HL-60 (cell line): ENCODE measurements around the gene STRA6.
"Not testable (repeated sequence)": the region's sequence is repeated elsewhere in the genome, so short reads cannot be mapped to it uniquely, and the experiment has no call there.

Experiments used
- DNase-seq, 2 experiments: peaks; one replicate each; pipeline ENCODE4 v3.0.0-alpha.2; 2010 to 2020; ENCODE audit warnings: low read depth in 1 of 2, low spot score in 1 of 2
- H3K27ac ChIP-seq: fragments of 250-450 bp; sonication (Bioruptor Pico); replicated peaks from 2 replicates; pipeline ENCODE4 v1.5.1; 2020; ENCODE audit warnings: mild to moderate bottlenecking, moderate library complexity
- H3K27me3 ChIP-seq: fragments of 250-450 bp; sonication (Bioruptor Pico); 2 replicates; pipeline ENCODE4 v1.5.1; 2021; ENCODE audit warnings: mild to moderate bottlenecking, moderate library complexity; ENCODE audit not compliant: insufficient read depth, poor library complexity, severe bottlenecking
- H3K4me3 ChIP-seq: replicated peaks from 2 replicates; pipeline ENCODE4 v1.5.1; 2011; ENCODE audit warnings: mild to moderate bottlenecking, control low read depth, low read length; ENCODE audit not compliant: insufficient read depth
- CTCF ChIP-seq: IDR thresholded peaks from one replicate; pipeline ENCODE4 v1.5.1; 2011; ENCODE audit warnings: low read length, control low read depth, inconsistent platforms; ENCODE audit not compliant: insufficient read depth
- GABPA ChIP-seq: IDR thresholded peaks from 2 replicates; pipeline ENCODE4 v1.6.1; 2012; ENCODE audit warnings: low read depth
- POLR2AphosphoS5 ChIP-seq: IDR thresholded peaks from 2 replicates; pipeline ENCODE4 v1.6.1; 2012; ENCODE audit warnings: low read depth
- REST ChIP-seq: IDR thresholded peaks from 2 replicates; pipeline ENCODE4 v1.6.1; 2012; ENCODE audit warnings: low read depth; ENCODE audit not compliant: insufficient replicate concordance
- SPI1 ChIP-seq: IDR thresholded peaks from 2 replicates; pipeline ENCODE4 v1.6.1; 2012; ENCODE audit warnings: low read depth, mild to moderate bottlenecking, borderline replicate concordance

The STRA6 gene

GRCh38 chr15:74165461-74165860 lies 37.1 kb downstream of the STRA6 start:
- H3K27me3 ChIP-seq = peaks cover 1% of the 10 kb centered on the region
- H3K4me3 ChIP-seq = no peak overlapping the region
- no peak for TF ChIP-seq SPI1
- TF ChIP-seq POLR2AphosphoS5 = no peak
- no peak for TF ChIP-seq REST
- no peak for TF ChIP-seq CTCF
- no peak for TF ChIP-seq GABPA
- DNase-seq = no peak
- no peak overlapping the region for H3K27ac ChIP-seq

GRCh38 chr15:74162195-74162536 lies 40.4 kb downstream of the STRA6 start:
- H3K27ac ChIP-seq, H3K4me3 ChIP-seq, DNase-seq, H3K27me3 ChIP-seq: not testable (repeated sequence)

- H3K4me3 ChIP-seq, H3K27ac ChIP-seq, H3K27me3 ChIP-seq, DNase-seq: not testable (repeated sequence)
These were observed 42.2 kb downstream of the STRA6 start for GRCh38 chr15:74160390-74160789.

- TF ChIP-seq CTCF = no peak
- no peak for DNase-seq
- Histone ChIP-seq H3K4me3 (no peak overlapping the region), H3K27me3 (peaks cover 4% of the 10 kb centered on the region), H3K27ac (no peak overlapping the region)
These were observed 42.8 kb downstream of the STRA6 start for GRCh38 chr15:74159773-74160172.

- H3K4me3 ChIP-seq = no peak overlapping the region
- no peak for DNase-seq
- no peak for TF ChIP-seq REST
- no peak for TF ChIP-seq GABPA
- no peak for TF ChIP-seq SPI1
- H3K27ac ChIP-seq = no peak overlapping the region
- H3K27me3 ChIP-seq = peaks cover 7% of the 10 kb centered on the region
These were observed 43.5 kb downstream of the STRA6 start for GRCh38 chr15:74158855-74159650.
